ENCODE measurements around the gene IRF9. TPM values are rescaled to one million over a fixed set of nuclear protein-coding genes. Genes with fewer than 3 reads are reported as not detected.

IRF9 gene
- total RNA-seq (100 to 1,000 TPM in 1 of 4 donors, 10 to 100 TPM in 3; 54.6 to 103 (median 56.1) TPM), polyA plus RNA-seq (100 to 1,000 TPM in 1 of 3 donors, 10 to 100 TPM in 2; 46.2 to 115 (median 51.8) TPM)

GRCh38 chr14:24160850-24161804 lies at the start of gene IRF9:
TSS of gene IRF9 (plus strand) at chr14:24161265. CDS start at chr14:24162145, 880 bp downstream.
- peak within 1 kb of the TSS; percentile 90 to 97 (median 92) for H3K27ac ChIP-seq
- peak in 2 of 4 donors; percentile 34 to 86 for TF ChIP-seq EP300 (IDR thresholded peaks at IDR 0.05)
- peak; percentile 25 to 48 for TF ChIP-seq POLR2A (IDR thresholded peaks at IDR 0.05)
- TF ChIP-seq POLR2AphosphoS5 (IDR thresholded peaks at IDR 0.05), result peak; percentile 68 to 93 (median 83)
- peak; percentile 91 to 96 (median 94) for TF ChIP-seq CTCF (IDR thresholded peaks at IDR 0.05)
- H3K27me3 ChIP-seq, result no peaks in the 10 kb centered on the region
- peak; percentile 98 for DNase-seq
- 0% methylated on average over 12 of the region's 12 CpGs for WGBS, 2 donors
- peaks cover 0 to 40% (median 28%) of the 10 kb centered on the region in 4 donors for H3K4me1 ChIP-seq
- H3K4me3 ChIP-seq, result peak within 1 kb of the TSS; percentile 55 to 77 (median 63)
- intact Hi-C loops (cut with DNase I), result loop anchor here (1.0 to 2.0 kb wide), 3 partner anchors 14 to 47 kb away; partner anchors contain the start of genes DCAF11, IPO4, NRL and PSME2
- no peaks in the 10 kb centered on the region for H3K9me3 ChIP-seq
- peaks cover 41 to 73% (median 52%) of the 10 kb centered on the region in 4 donors for H3K36me3 ChIP-seq

- Histone ChIP-seq H3K4me1 (peaks cover 0 to 28% (median 18%) of the 10 kb centered on the region in 4 donors), H3K27ac (peak overlapping the region; percentile 95 to 99 (median 98)), H3K4me3 (peak overlapping the region; percentile 66 to 85 (median 74)), H3K36me3 (peaks cover 5 to 16% (median 6%) of the 10 kb centered on the region in 4 donors), H3K27me3 (no peaks in the 10 kb centered on the region), H3K9me3 (no peaks in the 10 kb centered on the region)
- intact Hi-C loops (cut with DNase I), result loop anchor here (10.0 kb wide), 1 partner anchor 559 kb away; the partner anchor contains the start of genes THTPA and ZFHX2
- 8 to 19% methylated on average over 15 of the region's 15 CpGs for WGBS, 2 donors
- TF ChIP-seq POLR2AphosphoS5 (IDR thresholded peaks at IDR 0.05), result no peak
- TF ChIP-seq EP300 (IDR thresholded peaks at IDR 0.05), result no peak
- no peak for TF ChIP-seq CTCF (IDR thresholded peaks at IDR 0.05)
- no peak for TF ChIP-seq POLR2A (IDR thresholded peaks at IDR 0.05)
- no peak for DNase-seq
Measured at GRCh38 chr14:24113379-24113800, 47.7 kb upstream of the IRF9 start.

GRCh38 chr14:24113801-24114531 lies 47.1 kb upstream of the IRF9 start:
- Histone ChIP-seq H3K27me3 (no peaks in the 10 kb centered on the region), H3K36me3 (peaks cover 8 to 22% (median 12%) of the 10 kb centered on the region in 4 donors), H3K27ac (peak overlapping the region; percentile 95 to 99 (median 98)), H3K4me1 (peaks cover 0 to 22% (median 18%) of the 10 kb centered on the region in 4 donors), H3K4me3 (peak overlapping the region; percentile 66 to 85 (median 74)), H3K9me3 (no peaks in the 10 kb centered on the region)
- TF ChIP-seq POLR2A (IDR thresholded peaks at IDR 0.05), result peak; percentile 26 to 54
- TF ChIP-seq POLR2AphosphoS5 (IDR thresholded peaks at IDR 0.05), result peak; percentile 24 to 78 (median 56)
- no peak for TF ChIP-seq EP300 (IDR thresholded peaks at IDR 0.05)
- DNase-seq, result peak; percentile 93
- 1% methylated on average over 42 of the region's 42 CpGs for WGBS, 2 donors
- intact Hi-C loops (cut with DNase I), result loop anchor here (1.0 to 10.0 kb wide), 3 partner anchors 23 to 559 kb away; partner anchors contain the start of genes IRF9, PSME1, THTPA and ZFHX2

GRCh38 chr14:24114532-24115421 lies 46.3 kb upstream of the IRF9 start, which contains the start of the genes DCAF11 and NRL:
TSS of gene DCAF11 (plus strand) at chr14:24114777. CDS start at chr14:24115595, 818 bp downstream.
TSS of gene NRL (minus strand) at chr14:24114949. CDS start at chr14:24082848, 32,101 bp downstream.
- Histone ChIP-seq H3K27me3 (no peaks in the 10 kb centered on the region), H3K27ac (peak within 1 kb of the TSS; percentile 95 to 99 (median 98)), H3K4me1 (peaks cover 0 to 19% (median 18%) of the 10 kb centered on the region in 4 donors), H3K36me3 (peaks cover 8 to 30% (median 20%) of the 10 kb centered on the region in 4 donors), H3K4me3 (peak within 1 kb of the TSS; percentile 66 to 85 (median 74)), H3K9me3 (no peaks in the 10 kb centered on the region)
- WGBS, 2 donors, result 0 to 1% methylated on average over 65 of the region's 65 CpGs
- no peak for TF ChIP-seq POLR2A (IDR thresholded peaks at IDR 0.05)
- TF ChIP-seq EP300 (IDR thresholded peaks at IDR 0.05), result peak in 3 of 4 donors; percentile 81 to 90 (median 89)
- TF ChIP-seq POLR2AphosphoS5 (IDR thresholded peaks at IDR 0.05), result peak; percentile 59 to 88 (median 69)
- peak; percentile 100 for DNase-seq
- intact Hi-C loops (cut with DNase I), result loop anchor here (1.0 to 10.0 kb wide), 3 partner anchors 22 to 560 kb away; partner anchors contain the start of genes IRF9, PSME1, THTPA and ZFHX2

All from sigmoid colon (tissue), 7 donors.